Globus pallidus (tissue), 1 donor: Measurements from ENCODE around the gene ZNF469.

Source experiments
- DNase-seq: peaks from one replicate; pipeline ENCODE4 v3.0.0-alpha.2; 2015; ENCODE audit warnings: low spot score

ZNF469 gene

DNA sequence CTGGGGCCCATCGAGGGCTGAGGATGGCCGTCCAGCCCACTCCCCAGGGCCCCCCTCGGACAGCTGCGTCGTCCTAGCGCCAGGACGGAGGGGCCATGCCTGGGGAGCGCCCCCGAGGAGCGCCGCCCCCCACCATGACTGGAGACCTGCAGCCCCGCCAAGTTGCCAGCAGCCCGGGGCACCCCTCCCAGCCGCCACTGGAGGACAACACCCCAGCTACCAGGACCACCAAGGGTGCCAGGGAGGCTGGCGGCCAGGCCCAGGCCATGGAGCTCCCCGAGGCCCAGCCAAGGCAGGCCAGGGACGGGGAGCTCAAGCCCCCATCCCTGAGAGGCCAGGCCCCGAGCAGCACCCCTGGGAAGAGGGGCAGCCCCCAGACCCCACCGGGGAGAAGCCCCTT, 44.6 kb downstream of the ZNF469 start:
- no peak for DNase-seq

GRCh38 chr16:88428156-88428555, 45.4 kb downstream of the ZNF469 start:
- no peak for DNase-seq

DNA sequence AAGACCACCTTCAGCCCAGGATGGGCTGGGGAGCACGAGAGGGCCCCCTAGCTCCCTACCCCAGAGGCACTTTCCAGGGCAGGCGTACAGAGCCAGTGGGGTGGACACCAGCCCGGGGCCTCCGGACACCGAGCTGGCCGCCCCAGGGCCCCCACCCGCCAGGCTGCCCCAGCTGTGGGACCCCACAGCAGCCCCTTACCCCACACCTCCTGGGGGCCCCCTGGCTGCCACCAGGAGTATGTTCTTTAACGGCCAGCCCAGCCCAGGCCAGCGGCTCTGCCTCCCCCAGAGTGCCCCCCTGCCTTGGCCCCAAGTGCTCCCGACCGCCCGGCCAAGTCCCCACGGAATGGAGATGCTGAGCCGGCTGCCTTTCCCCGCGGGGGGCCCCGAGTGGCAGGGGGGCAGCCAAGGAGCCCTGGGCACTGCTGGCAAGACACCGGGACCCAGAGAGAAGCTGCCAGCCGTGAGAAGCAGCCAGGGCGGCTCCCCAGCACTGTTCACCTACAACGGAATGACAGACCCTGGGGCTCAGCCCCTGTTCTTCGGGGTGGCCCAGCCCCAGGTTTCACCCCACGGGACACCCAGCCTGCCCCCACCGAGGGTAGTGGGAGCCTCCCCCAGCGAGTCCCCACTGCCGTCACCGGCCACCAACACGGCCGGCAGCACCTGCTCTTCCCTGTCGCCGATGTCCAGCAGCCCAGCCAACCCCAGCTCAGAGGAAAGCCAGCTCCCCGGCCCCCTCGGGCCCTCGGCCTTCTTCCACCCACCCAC, 46.0 kb downstream of the ZNF469 start:
- DNase-seq = peak; percentile 47

- DNase-seq = no peak
These were observed 46.8 kb downstream of the ZNF469 start for GRCh38 chr16:88429387-88430184.

DNA sequence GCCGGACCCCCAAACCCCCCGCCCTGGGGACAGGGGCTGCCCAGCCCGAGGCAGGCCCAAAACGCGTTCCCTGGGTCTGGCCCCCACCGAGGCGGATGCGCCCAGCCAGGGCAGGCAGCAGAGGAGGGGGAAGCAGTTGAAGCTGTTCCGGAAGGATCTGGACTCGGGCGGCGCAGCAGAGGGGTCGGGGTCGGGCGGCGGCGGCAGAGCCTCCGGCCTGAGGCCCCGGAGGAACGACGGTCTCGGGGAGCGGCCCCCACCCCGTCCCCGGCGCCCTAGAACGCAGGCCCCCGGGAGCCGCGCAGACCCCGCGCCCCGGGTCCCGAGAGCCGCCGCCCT, 47.4 kb downstream of the ZNF469 start:
- no peak for DNase-seq

DNA sequence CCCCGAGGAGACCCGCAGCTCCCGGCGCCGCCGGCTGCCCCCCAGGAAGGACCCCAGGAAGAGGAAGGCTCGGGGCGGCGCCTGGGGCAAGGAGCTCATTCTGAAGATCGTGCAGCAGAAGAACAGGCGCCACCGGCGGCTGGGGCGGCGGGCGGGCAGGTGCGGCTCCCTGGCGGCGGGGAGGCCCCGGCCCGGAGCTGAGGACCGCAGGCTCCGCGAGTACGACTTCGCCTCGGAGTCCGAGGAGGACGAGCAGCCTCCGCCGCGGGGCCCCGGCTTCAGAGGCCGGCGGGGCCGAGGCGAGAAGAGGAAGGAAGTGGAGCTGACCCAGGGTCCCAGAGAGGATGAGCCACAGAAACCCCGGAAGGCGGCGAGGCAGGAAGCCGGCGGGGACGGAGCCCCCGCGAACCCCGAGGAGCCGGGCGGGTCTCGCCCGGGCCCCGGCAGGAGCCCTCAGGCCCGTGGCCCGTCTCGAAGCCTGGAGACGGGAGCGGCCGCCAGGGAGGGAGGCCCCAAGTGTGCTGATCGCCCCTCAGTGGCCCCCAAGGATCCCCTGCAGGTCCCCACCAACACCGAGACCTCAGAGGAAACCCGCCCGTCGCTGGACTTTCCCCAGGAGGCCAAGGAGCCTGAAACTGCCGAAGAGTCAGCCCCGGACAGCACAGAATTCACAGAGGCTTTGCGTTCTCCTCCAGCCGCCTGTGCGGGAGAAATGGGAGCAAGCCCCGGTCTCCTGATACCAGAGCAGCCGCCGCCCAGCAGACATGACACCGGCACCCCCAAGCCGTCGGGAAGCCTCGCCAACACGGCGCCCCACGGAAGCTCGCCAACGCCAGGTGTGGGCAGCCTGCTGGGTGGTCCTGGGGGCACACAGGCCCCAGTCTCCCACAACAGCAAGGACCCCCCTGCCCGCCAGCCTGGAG, 48.0 kb downstream of the ZNF469 start:
- DNase-seq = no peak

- no peak for DNase-seq
These were observed 48.9 kb downstream of the ZNF469 start for GRCh38 chr16:88431651-88432050.

- DNase-seq = no peak
These were observed 49.4 kb downstream of the ZNF469 start for GRCh38 chr16:88432174-88432573.
